Measurements from ENCODE around the gene NOX3.
"Not testable (repeated sequence)": the region's sequence is repeated elsewhere in the genome, so short reads cannot be mapped to it uniquely, and the experiment has no call there.

Gene NOX3

DNA sequence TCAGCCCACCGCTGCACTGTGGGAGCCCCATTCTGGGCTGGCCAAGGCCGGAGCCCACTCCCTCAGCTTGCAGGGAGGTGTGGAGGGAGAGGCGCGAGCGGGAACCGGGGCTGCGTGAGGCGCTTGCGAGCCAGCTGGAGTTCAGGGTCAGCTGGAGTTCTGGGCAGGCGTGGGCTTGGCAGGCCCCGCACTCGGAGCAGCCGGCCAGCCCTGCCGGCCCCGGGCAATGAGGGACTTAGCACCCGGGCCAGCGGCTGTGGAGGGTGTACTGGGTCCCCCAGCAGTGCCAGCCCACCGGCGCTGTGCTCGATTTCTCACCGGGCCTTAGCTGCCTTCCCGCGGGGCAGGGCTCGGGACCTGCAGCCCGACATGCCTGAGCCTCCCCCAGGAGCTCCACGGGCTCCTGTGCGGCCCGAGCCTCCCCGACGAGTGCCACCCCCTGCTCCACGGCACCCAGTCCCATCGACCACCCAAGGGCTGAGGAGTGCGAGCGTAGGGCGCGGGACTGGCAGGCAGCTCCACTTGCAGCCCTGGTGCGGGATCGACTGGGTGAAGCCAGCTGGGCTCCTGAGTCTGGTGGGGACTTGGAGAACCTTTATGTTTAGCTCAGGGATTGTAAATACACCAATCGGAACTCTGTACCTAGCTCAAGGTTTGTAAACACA, 92.5 kb downstream of the NOX3 start:
- DNase-seq: not testable (repeated sequence)

DNA sequence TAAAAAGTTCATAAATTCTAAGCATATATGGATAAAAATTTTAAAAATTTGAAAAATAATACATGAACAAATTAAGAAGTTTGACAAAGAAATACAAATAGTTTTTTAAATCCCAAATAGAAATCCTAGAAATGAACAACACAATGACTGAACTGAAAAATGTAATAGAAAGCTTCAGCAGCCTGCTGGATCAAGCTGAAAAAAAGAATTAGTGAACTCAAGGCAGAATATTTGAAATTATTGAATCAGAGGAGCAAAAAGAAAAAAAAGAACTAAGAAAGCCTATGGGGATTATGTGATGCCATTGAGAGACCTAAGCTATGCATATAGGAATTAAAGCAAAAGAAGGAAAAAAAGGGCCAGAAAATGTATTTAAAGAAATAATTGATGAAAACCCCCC, 101.5 kb downstream of the NOX3 start:
- DNase-seq: no peak

- no peak for DNase-seq
These were observed 102.8 kb downstream of the NOX3 start for GRCh38 chr6:155352811-155353210.

GRCh38 chr6:155352130-155352420, 103.6 kb downstream of the NOX3 start:
- no peak for DNase-seq

DNA sequence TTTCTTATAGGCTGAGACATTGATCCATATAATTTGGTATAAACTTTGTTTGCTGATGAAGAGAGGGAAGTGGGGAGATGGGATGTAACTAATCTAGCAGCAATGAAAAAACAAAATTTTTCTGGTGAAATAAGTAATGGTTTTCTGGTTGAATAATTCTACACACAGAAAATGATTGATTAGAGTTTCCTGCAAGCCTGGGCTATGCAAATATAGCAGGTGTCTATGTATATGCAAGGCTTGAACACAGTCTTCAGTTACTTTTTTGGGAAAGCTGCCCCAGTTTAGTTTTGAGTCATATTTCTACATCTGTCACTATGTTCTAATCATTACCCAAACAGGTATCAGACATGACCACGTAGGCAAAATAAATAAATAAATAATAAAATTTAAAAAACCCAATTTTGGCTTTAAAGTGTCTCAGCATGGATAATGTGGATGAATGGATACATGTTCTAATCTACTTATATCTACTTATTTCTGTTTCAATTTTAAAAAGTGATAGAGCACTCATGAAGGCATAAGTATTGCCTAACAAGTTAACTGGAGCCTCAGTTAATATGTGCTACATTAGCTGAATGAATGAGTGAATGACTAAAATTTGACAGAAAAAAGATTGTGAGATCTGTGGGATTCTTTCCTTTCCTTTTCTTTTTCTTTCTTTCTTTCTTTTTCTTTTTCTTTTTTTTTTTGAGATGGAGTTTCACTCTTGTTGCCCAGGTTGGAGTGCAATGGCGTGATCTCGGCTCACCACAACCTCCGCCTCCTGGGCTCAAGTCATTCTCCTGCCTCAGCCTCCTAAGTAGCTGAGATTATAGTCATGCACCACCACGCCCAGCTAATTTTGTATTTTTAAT, 104.1 kb downstream of the NOX3 start:
- no peak for DNase-seq

DNA sequence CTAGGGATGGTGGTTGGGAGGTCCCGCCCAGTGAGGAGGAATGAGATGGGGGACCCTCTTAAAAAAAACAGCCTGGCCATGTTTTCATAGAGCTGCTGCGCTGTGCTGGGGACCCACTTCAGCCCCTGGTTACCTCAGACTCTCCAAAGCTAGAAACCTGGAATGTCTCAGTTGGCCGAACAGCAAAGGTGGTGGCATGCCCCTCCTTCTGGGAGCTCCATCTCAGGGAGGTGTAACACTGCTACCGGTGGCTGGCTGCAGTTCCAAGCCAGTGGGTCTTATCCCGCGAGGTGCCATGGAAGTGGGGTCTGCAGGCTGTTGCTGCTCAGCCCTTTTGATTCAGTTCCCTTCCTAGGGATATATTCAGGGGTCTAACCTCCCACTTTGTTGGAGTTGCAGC, 105.7 kb downstream of the NOX3 start:
- DNase-seq: no peak

DNA sequence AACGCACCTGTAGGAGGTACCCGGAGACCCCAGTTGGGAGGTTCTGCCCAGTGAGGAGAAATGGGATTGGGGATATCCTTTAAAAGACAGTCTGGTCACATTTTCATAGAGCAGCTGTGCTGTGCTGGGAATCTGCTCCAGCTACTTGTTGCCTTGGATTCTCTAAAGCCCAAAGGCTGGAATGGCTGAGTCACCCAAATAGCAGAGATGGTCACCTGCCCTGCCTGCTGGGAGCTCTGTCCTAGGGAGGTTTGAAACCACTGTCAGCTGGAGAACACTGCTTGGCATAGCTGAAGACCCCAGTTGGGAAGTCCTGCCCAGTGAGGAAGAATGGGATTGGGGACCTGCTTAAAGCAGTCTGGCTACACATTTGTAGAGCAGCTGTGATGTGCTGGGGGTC, 106.5 kb downstream of the NOX3 start:
- no peak for DNase-seq

DNA sequence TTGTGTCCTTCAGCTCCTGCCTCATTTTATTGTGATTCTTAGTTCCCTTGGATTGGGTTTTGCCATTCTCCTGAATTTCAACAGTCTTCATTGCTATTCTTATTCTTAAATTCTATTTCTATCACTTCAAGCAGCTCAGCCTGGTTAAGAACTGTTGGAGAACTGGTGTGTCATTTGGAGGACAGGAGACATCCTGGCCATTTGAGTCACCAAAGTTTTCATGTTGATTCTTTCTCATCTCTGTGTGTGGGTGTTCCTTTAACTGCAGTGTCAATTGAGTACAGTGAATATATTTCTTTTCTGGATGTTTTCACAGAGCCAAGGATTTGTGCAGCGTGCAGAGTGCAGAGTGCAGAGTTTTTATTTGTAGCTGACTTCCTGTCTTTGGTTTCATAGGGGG, 107.8 kb downstream of the NOX3 start:
- DNase-seq: no peak

DNA sequence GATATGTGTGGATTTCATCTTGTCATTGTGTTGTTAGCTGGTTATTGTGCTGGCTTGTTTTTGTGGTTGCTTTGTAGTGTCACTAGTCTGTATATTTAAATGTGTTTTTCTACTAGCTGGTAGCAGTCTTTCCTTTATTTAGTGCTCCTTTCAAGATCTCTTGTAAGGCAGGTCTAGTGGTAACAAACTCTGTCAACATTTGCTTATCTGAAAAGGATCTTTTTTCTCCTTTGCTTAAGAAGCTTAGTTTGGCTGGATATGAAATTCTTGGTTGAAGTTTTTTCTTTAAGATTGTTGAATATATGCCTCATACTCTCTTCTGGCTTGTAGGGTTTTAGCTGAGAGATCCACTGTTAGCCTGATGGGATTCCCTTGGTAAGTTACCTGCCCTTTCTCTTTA, 108.7 kb downstream of the NOX3 start:
- DNase-seq: no peak
